ENCODE data around the gene ORAI3.

DNA sequence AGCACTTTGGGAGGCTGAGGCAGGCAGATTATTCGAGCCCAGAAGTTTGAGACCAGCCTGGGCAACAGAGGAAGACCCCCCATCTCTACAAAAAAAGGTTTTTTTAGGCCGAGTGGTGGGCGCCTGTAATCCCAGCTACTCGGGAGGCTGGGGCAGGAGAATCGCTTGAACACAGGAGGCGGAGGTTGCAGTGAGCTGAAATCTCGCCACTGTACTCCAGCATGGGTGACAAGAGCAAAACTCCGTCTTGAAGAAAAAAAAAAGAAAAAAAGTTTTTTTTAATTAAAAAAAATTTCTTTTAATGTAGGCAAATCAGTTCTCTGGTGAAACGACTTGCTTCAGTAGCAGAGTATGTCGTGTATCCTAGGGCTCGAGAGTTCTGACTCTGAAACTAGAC lies 47.1 kb downstream of the ORAI3 start:
- TF ChIP-seq, protein P1, sequence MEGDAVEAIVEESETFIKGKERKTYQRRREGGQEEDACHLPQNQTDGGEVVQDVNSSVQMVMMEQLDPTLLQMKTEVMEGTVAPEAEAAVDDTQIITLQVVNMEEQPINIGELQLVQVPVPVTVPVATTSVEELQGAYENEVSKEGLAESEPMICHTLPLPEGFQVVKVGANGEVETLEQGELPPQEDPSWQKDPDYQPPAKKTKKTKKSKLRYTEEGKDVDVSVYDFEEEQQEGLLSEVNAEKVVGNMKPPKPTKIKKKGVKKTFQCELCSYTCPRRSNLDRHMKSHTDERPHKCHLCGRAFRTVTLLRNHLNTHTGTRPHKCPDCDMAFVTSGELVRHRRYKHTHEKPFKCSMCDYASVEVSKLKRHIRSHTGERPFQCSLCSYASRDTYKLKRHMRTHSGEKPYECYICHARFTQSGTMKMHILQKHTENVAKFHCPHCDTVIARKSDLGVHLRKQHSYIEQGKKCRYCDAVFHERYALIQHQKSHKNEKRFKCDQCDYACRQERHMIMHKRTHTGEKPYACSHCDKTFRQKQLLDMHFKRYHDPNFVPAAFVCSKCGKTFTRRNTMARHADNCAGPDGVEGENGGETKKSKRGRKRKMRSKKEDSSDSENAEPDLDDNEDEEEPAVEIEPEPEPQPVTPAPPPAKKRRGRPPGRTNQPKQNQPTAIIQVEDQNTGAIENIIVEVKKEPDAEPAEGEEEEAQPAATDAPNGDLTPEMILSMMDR (IDR thresholded peaks at IDR 0.05 in 2 of 3, conservative IDR thresholded peaks at IDR 0.05 in 1 of 3; ENCODE audit: borderline replicate concordance in 1 of 3, insufficient read depth in 1 of 3, low read depth in 2 of 3, low read length in 2 of 3): no peak
- TF ChIP-seq, protein P2, sequence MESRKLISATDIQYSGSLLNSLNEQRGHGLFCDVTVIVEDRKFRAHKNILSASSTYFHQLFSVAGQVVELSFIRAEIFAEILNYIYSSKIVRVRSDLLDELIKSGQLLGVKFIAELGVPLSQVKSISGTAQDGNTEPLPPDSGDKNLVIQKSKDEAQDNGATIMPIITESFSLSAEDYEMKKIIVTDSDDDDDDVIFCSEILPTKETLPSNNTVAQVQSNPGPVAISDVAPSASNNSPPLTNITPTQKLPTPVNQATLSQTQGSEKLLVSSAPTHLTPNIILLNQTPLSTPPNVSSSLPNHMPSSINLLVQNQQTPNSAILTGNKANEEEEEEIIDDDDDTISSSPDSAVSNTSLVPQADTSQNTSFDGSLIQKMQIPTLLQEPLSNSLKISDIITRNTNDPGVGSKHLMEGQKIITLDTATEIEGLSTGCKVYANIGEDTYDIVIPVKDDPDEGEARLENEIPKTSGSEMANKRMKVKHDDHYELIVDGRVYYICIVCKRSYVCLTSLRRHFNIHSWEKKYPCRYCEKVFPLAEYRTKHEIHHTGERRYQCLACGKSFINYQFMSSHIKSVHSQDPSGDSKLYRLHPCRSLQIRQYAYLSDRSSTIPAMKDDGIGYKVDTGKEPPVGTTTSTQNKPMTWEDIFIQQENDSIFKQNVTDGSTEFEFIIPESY (IDR thresholded peaks at IDR 0.05; ENCODE audit: extremely low read depth, insufficient replicate concordance, low read length): no peak
